DND-41 (cell line): ENCODE measurements around the gene IGSF11.
"Not testable (repeated sequence)": the region's sequence is repeated elsewhere in the genome, so short reads cannot be mapped to it uniquely, and the experiment has no call there.

Experiments used
- ATAC-seq: fragments of 200-7000 bp; cut with Tn5 transposase; 3 replicates; pipeline ENCODE4 v1.9.1; 2021; ENCODE audit warnings: low read depth; ENCODE audit not compliant: insufficient read depth
- DNase-seq: peaks from one replicate; pipeline ENCODE4 v3.0.0-alpha.2; 2020
- H2AFZ ChIP-seq: 2 replicates; pipeline ENCODE4 v1.6.0; 2012; ENCODE audit warnings: low read depth, low read length
- H3K27ac ChIP-seq: 2 replicates; pipeline ENCODE4 v1.5.1; 2012; ENCODE audit warnings: low read length, inconsistent platforms
- H3K27me3 ChIP-seq: fragments of 200-600 bp; sonication (generic); 2 replicates; pipeline ENCODE4 v1.6.0; 2012; ENCODE audit warnings: low read length, mild to moderate bottlenecking, inconsistent platforms; ENCODE audit not compliant: insufficient read depth, poor library complexity
- H3K36me3 ChIP-seq: 2 replicates; pipeline ENCODE4 v1.5.1; 2012; ENCODE audit warnings: low read length, inconsistent platforms; ENCODE audit not compliant: insufficient read depth
- H3K4me1 ChIP-seq: 2 replicates; pipeline ENCODE4 v1.5.1; 2012; ENCODE audit warnings: mild to moderate bottlenecking, low read length; ENCODE audit not compliant: insufficient read depth
- H3K4me2 ChIP-seq: 2 replicates; pipeline ENCODE4 v1.6.0; 2012; ENCODE audit warnings: mild to moderate bottlenecking, moderate library complexity, low read length, inconsistent platforms; ENCODE audit not compliant: insufficient read depth
- H3K4me3 ChIP-seq, 2 experiments: fragments of 200-600 bp in 1 of 2; shearing (Covaris generic) in 1 of 2; 2 replicates each; pipeline ENCODE4 v1.5.1; 2012 to 2016; ENCODE audit warnings: inconsistent platforms in 2 of 2, low read length in 2 of 2, mild to moderate bottlenecking in 2 of 2, low read depth in 1 of 2, moderate library complexity in 1 of 2
- H3K79me2 ChIP-seq: 2 replicates; pipeline ENCODE4 v1.6.0; 2012; ENCODE audit warnings: low read length, inconsistent platforms; ENCODE audit not compliant: insufficient read depth
- H3K9ac ChIP-seq: 2 replicates; pipeline ENCODE4 v1.6.0; 2012; ENCODE audit warnings: low read depth, mild to moderate bottlenecking, inconsistent platforms, low read length, moderate library complexity
- H3K9me3 ChIP-seq: 2 replicates; pipeline ENCODE4 v1.5.1; 2012; ENCODE audit warnings: low read length, moderate library complexity, mild to moderate bottlenecking, inconsistent platforms; ENCODE audit not compliant: insufficient read depth, severe bottlenecking
- H4K20me1 ChIP-seq: 2 replicates; pipeline ENCODE4 v1.6.0; 2012; ENCODE audit warnings: low read length; ENCODE audit not compliant: insufficient read depth
- CTCF ChIP-seq: IDR thresholded peaks from 2 replicates; pipeline ENCODE4 v1.5.1; 2012; ENCODE audit warnings: borderline replicate concordance, low read length, moderate library complexity, mild to moderate bottlenecking; ENCODE audit not compliant: poor library complexity, severe bottlenecking; ENCODE audit errors: extremely low read depth
- EZH2 ChIP-seq: IDR thresholded peaks from 3 replicates; pipeline ENCODE4 v1.6.1; 2012; ENCODE audit warnings: borderline replicate concordance, low read depth, mild to moderate bottlenecking, moderate library complexity, low read length, inconsistent platforms; ENCODE audit not compliant: severe bottlenecking

The IGSF11 gene

GRCh38 chr3:118980832-118981231, 53.8 kb downstream of the IGSF11 start:
- Histone ChIP-seq H3K9ac (no peak overlapping the region), H3K27ac (no peak overlapping the region), H3K4me1 (no peaks in the 10 kb centered on the region), H3K4me3 (no peak overlapping the region), H4K20me1 (no peaks in the 10 kb centered on the region; the same call in 1 of the 2 replicates), H2AFZ (no peak overlapping the region), H3K27me3 (peaks cover 5% of the 10 kb centered on the region), H3K9me3 (no peaks in the 10 kb centered on the region), H3K4me2 (no peak overlapping the region), H3K79me2 (no peaks in the 10 kb centered on the region), H3K36me3 (no peaks in the 10 kb centered on the region)
- no peak for TF ChIP-seq EZH2
- TF ChIP-seq CTCF: no peak
- no peak for ATAC-seq
- DNase-seq: no peak

GRCh38 chr3:118978393-118978758, 56.3 kb downstream of the IGSF11 start:
- Histone ChIP-seq H4K20me1 (no peaks in the 10 kb centered on the region; the same call in 1 of the 2 replicates), H3K79me2 (no peaks in the 10 kb centered on the region), H3K9me3 (no peaks in the 10 kb centered on the region), H3K4me2 (no peak overlapping the region), H2AFZ (no peak overlapping the region), H3K27ac (no peak overlapping the region), H3K4me1 (no peaks in the 10 kb centered on the region), H3K36me3 (no peaks in the 10 kb centered on the region), H3K27me3 (peaks cover 5% of the 10 kb centered on the region), H3K9ac (no peak overlapping the region), H3K4me3 (no peak overlapping the region)
- DNase-seq: no peak
- ATAC-seq: no peak
- TF ChIP-seq CTCF: no peak

- DNase-seq (no peak), ATAC-seq (no peak)
- no peak overlapping the region for H3K9ac ChIP-seq
- no peak overlapping the region for H2AFZ ChIP-seq
- no peaks in the 10 kb centered on the region for H3K36me3 ChIP-seq
- no peaks in the 10 kb centered on the region for H3K9me3 ChIP-seq
- H3K27me3 ChIP-seq: peaks cover 5% of the 10 kb centered on the region
- no peak overlapping the region for H3K27ac ChIP-seq
- no peaks in the 10 kb centered on the region for H3K79me2 ChIP-seq
- H3K4me3 ChIP-seq: no peak overlapping the region
- TF ChIP-seq EZH2 (no peak), CTCF (no peak)
- no peaks in the 10 kb centered on the region; the same call in 1 of the 2 replicates for H4K20me1 ChIP-seq
- H3K4me2 ChIP-seq: no peak overlapping the region
- H3K4me1 ChIP-seq: no peaks in the 10 kb centered on the region
Measured at GRCh38 chr3:118977671-118978392, 56.8 kb downstream of the IGSF11 start.

GRCh38 chr3:118977118-118977517, 57.5 kb downstream of the IGSF11 start:
- Histone ChIP-seq H3K9me3 (no peaks in the 10 kb centered on the region), H3K4me2 (no peak overlapping the region), H3K27ac (no peak overlapping the region), H3K79me2 (no peaks in the 10 kb centered on the region), H3K4me1 (no peaks in the 10 kb centered on the region), H3K36me3 (no peaks in the 10 kb centered on the region), H3K27me3 (peaks cover 5% of the 10 kb centered on the region), H3K4me3 (no peak overlapping the region), H3K9ac (no peak overlapping the region), H4K20me1 (no peaks in the 10 kb centered on the region; the same call in 1 of the 2 replicates), H2AFZ (no peak overlapping the region)
- DNase-seq (no peak), ATAC-seq (no peak)
- no peak for TF ChIP-seq CTCF

- not testable (repeated sequence) for DNase-seq, H2AFZ ChIP-seq, H3K79me2 ChIP-seq, ATAC-seq, H3K36me3 ChIP-seq, H3K4me1 ChIP-seq, H4K20me1 ChIP-seq, H3K9ac ChIP-seq, H3K27ac ChIP-seq, H3K27me3 ChIP-seq, H3K4me3 ChIP-seq, H3K9me3 ChIP-seq, H3K4me2 ChIP-seq
Measured at GRCh38 chr3:118975476-118975875, 59.2 kb downstream of the IGSF11 start.
